HG02981 (cell line): Measurements from ENCODE around the gene PLPPR5.

Source experiments
- ATAC-seq: cut with Tn5 transposase; IDR thresholded peaks from one replicate; pipeline ENCODE4 v1.9.1; 2021; ENCODE audit warnings: mild to moderate bottlenecking, moderate library complexity; ENCODE audit not compliant: unreplicated experiment

Gene PLPPR5

DNA sequence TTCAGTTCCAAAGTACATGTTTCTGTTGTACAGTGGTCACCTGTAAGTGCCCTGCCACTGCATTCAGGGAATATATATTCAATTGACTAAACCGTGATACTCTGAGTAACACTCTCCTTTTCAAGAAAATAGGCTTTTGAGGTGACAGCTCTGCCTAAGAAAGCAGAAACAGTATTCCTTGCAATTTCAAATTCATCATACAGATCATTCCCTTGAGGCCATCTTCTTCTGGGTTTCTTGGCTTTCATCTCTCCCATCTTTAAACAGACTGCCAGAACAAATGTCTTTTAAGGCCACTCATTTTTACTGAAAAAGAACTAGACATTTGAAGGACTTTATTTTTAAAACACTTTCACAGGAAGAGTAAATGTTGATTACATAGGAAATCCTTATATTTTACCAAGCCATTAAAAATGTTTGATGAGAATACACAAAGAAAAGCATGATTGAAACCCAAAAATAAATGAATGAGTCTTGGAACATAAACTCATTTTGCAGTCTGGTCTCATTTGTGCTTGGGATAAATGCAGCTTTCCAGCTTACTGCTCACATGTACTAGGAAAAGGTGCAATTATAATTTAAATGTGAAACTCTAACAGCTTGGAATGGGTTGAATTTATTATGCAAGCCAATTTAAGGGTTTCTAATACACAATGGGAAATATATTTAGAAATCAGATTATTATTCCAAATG lies 34.7 kb downstream of the PLPPR5 start:
- ATAC-seq: no peak

DNA sequence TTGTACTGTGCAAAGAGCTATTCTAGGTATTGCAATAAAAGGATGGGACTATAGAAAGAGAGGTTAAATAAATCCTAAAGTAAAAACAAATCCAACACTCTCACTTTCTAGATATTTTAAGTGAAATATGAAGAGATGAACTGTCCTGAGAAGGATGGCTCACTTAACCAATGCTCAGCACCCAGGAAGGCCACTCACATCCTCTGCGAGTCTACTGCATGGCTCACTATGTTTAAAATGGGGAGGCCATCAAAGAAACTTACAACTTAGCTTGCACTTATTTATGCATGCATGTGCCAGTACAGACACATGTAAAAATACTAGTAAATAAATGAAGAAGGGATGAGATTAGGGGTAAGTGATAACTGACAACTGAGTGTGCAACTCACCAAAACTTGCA lies 37.5 kb downstream of the PLPPR5 start:
- ATAC-seq: no peak

DNA sequence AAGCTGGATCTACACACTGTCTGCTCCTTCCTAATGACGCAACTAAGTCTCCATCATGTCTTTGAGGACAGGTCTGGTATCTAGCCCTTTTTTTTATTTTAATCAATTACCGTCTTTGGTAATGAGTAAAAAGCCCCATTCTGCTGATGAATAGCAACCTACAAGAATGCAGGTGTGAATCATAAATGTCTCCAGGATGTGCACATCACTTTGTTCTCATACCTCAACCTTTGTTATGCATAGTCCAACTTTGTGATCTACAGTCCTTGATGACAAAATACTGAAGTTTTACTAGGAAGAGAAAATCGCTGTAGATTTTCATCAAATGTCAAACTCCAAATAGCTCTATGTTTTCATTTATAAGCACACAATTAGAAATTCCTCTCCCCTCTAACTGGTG lies 39.3 kb downstream of the PLPPR5 start:
- ATAC-seq: no peak

DNA sequence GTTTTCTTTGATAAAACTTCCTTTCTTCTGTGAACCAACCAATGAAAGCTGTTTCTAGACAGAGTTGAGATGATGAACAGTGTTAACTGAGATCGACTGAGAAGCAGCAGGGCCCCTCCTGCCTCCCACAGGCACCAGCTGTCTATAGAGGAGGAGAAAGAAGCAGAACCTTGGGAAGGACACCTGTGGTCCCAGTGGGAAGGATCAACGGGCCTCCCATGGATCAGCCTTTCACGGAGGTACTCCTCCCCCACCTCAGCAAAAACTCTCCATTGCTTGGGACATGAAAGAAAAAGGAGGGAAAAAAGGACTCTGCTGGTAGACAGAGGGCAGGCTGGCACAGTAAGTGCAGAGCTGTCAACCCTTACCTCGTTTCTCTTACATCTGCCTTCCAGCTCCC lies 40.5 kb downstream of the PLPPR5 start:
- no peak for ATAC-seq

DNA sequence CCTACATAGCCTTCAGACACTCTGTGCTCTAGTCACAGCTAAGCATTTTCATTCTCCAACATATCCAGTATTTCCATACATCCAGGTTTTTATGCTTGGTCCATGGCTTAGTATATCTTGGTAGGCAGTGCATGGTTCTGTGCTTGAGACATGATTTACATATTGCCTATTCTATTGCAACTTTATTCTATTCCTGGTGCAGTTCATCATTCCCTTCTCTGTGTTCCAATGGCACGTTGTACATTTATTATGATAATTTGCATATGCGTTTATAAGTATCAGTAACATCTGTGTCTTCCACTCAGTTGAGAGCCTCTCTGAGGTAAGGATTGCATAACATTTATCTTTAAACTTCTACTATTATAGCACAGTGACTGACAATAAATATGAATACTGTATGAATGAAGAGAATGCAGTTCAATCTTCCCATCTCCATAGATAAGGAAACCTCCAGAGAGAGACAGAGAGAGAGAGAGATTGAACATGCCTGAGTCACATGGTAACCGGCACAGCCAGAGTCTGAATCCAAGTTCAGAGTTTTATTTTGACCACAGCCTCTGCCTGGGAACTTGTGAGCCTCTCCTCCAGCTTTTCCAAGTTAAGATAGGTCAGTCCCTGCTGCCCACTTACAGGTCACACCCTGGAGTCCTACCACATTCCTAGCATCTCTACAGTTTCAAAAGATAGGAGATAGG lies 41.5 kb downstream of the PLPPR5 start:
- no peak for ATAC-seq

DNA sequence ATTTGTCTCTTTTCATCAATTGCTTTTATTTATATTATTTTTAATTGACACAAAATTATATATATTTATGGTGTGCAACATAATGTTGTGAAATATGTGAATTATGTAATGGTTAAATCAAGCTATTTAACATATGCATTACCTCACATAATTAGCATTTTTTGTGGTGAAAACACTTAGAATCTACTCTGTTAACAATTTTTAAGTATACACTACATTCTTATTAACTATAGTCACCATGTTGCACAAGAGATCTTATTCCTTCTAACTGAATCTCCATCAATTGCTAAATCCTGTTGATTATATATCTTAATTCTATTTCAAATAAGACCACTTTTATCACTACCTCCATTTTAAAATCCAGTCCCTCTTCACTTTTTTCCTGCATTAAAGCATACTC lies 42.5 kb downstream of the PLPPR5 start:
- ATAC-seq: no peak

DNA sequence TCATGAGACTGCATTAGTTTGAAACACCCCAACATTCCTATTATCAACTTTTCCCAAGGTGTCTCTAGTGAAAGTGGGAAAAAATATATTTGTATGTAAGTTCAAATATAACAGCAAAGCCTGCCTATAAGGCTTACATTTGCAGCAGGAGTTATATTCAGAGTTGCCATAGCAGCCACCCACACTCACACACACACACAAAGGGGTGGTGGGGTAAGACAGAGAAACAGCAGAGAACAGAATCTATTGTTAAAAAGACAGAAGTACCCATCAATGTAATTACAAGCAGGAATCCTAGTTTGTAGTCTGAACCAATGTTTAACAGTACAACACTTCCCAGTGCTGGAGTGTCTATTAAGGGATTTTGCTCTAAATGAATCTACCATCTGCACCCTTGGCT lies 55.0 kb downstream of the PLPPR5 start:
- no peak for ATAC-seq

DNA sequence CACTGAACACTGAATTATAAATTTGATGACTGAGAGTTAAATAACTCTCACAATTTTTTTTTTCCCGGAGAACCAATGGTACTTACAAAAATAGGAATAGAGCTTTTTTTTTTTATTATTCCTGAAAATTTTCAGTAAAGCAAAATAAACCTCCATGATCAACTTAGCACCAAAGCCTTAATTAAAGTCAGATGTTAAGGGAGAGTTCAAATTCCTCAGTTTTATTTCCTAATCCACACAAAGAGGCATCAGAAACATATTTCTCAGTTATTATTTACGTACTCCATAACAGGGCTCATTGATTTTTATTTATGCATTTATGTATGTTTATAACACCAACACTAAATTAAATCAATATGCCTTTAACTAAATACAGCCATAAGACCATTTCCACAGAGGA lies 55.5 kb downstream of the PLPPR5 start:
- no peak for ATAC-seq

DNA sequence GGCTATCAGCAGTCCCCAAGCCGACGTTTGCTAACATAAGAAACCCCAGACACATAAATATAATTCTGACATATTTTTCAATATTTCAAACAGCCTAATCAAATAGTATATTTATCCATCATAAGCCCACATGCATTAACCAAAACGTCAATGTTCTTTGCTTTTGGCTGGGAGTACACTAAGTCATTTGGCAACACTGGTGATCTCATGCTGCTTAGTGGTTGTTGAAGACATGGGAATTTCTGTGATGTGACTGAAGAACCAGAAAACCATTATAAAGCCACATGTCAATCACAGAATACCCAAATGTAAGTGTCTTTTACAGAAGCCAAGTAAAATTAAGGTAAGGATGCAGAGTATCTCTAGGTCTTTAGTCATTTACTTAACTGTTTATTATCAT lies 57.6 kb downstream of the PLPPR5 start:
- no peak for ATAC-seq

DNA sequence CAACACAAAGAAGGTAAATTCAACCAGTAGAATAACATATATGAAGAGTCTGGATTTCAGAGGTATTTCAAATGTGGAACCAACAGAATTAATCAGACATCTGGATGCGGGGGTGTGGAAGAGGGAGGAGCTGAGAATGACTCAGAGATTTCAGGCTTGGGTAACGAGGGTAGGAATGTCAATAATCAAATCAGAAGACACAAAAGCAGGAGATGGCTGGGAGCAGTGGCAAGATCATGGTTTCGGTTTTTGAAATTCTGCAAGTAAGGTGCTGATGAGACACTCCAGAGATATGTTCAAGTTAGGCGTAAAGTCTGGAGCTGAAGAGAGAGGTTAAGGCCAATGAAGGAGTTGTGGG lies 64.0 kb downstream of the PLPPR5 start:
- ATAC-seq: no peak

DNA sequence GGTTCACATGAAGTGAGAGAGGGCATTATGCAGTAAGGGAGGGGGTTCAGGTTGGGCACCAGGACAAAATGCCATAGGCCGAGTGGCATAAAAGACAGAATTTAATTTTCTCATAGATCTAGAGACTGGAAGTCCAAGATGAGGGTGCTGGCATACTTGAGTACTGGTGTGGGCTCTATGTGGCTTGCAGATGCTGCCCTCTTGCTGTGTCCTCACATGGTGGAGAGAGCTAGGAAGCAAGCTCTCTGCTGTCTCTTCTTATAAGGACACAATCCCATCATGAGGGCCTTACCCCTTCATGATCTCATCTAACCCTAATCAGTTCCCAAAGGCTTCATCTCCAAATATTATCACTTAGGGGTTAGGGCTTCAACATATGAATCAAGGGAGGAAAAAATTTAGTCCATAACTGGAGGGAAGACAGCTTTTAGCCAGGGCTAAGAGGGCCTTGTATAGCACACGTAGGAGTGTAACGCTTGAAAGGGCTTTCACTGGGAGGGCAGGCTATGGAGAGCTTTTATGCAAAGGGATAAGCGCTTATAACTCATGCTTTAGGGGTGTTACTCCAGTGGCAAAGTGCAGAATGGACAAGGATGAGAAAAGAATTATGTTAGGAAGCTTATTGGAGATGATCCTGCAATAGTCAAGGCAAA lies 64.5 kb downstream of the PLPPR5 start:
- ATAC-seq: no peak

DNA sequence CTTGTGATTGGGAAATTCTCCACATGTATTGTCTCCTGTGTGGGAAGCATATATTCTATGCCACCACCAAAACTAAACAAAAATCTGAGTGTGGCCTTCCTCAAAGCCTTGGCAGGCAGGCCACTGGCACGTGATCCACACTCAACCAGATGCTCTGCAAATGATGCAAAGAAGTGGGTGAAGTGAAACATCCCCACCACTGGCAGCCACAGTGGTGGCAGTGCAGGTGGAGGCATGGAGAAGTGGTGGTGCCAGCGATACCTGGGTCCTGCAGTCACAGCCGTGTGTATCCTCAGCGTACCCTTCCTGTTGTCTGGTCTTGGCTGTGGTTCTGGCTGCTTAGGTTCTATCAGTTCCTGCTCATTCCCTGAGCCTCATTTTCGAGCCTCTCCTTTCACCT lies 65.2 kb downstream of the PLPPR5 start:
- ATAC-seq: no peak

DNA sequence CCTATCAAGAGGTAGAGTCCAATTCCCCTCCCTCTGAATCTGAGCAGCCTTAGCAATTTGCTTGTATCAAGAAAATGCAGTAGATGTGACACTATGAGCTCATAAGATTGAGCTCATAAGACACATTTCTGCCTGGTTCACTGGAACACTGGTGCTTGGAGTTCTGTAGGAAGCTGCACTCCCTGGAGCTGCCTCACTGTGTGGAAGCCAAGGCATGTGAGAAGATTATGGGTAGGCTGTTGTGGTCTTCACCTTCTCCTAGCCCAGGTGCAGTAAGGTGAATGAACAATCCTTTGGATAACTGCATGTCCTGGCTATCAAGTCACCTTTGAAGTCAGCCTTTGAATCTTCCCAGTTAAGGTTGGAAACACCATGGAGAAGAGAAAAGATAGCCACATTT lies 67.3 kb downstream of the PLPPR5 start:
- ATAC-seq: no peak

DNA sequence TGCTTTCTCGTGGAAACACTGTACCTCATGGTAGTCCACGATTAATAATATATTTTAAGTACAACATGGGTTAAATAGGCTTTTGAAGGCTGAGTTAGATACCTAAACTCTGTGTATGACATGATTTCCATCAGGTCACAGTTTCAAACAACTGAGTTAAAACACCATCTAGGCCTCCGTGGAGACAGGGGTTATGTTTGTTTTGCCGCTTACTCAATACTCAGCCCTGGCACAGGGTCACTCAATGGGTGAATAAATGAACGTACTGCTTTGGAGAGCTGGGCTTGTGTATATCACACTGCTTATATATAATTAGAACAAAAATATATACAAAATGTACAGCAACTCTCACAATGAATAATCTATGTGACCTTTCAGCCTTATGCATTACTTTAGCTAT lies 72.5 kb downstream of the PLPPR5 start:
- ATAC-seq: no peak

DNA sequence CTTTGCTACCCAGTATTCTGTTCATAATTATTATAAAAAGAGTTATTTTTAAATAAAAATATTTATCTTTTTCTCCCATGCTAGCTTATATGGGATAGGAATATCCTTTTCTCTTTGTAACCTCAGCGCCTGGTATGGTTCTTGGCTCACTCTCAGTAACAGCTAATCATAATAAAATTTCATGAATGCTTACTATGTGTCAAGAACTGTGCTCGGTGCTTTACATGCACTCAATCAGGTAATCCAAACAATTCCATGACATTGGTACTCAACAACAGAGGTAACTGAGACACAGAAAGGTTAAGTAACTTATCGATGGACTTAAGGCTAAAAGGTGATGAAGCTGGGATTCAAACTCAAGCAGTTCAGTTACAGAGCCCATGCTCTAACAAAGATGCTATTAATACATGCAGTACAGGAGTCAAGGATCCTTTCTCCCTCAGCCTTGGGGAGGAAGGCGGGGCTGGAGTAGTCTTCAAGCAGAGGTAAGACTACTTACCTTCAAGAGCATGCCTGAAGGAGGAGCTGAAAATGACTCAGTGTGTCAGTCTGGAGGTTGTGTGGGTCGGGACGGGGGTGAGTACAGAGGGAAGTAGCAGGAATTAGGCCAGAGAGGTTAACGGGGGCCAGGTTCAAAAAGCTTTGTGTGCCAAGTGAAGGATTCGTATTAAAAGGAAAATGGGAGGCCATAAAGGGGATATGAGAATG lies 73.4 kb downstream of the PLPPR5 start:
- ATAC-seq: no peak

DNA sequence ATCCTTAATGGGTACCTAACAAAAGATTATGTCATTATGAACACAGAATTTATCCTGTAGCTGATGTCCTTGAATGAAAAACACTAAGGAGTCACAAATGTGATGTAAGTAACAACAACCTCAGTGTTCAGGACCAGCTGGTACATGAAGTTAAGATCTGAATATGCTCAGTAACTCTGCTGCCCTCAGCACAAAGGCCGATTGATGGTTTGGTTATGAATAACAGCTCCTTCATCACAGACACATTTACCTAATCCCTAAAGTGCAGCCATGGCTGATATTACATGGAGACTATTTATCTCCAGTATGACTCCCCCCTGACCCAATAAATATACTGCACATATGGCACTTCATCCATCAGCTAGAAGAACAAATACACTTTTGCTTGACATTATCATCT lies 75.2 kb downstream of the PLPPR5 start:
- no peak for ATAC-seq

DNA sequence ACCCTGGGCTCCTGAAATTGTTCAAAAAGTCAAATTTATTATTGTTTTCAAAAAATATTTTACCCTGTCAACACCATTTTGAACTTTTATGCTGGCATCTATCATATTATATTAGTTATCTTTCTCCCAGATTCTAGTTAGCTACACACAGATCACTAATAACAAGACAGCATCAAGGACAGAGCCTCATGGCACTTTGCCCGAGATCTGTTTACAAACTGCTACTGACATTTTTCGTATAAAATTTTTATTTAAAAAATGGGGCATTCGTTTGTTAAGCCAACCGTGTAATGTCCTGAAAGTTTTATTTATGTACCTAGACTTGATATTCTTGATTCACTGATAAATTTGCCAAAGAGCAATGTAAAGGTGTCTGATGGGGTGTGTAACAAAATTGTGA lies 78.1 kb downstream of the PLPPR5 start:
- ATAC-seq: no peak

DNA sequence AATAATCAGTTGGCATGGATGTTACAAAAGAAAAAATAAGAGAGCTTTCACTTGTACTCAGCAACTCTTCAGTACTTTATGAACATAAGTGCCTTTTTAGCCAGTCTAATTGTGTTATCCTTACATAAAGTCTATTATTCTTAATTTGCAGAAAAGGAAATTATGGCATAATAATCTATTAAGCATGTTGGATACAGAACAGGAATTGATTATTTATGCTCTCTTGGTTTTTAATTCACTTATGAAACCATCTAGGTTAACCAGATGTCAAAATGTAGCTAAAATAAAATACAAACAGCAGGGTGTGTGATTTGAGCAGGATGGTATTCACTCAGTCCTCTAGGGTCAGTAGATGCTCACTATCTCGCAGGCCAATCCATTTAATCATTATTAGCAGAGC lies 79.7 kb downstream of the PLPPR5 start:
- no peak for ATAC-seq

DNA sequence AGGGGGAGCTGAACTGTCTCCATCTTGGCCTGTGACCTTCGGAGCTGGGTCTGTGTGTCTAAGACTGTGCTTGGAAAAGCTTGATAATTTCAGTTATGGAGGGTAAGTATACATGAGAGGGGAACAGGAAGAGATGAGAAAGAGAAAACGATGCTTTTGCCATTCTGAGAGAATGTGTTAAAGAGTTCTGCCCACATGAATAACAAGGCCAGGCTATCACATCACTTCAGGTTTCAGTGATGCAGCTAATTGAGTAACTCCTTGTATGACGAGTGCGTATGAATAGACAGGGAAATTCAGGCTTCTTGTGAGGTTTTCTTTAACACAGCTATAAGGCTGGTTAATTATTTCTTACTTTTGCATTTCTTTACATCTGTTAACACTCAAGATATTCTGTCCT lies 81.0 kb downstream of the PLPPR5 start:
- ATAC-seq: no peak

DNA sequence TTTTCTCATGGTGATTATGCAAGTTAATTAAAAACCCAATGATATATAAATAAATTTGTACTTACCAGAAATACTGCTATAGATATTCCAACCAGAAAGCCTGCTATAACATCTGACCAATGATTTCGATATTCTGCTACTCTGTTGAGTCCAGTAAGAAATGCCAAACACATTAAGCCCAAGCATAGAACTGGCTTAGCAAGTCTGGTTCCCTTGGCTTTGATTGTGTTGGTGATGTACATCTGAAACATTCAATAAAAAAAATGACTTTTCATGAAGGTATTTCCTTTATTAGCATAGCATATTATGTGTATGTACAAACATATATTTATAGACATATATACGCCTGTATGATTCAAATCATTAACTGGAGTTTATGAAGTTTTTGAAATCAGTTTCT lies 82.8 kb downstream of the PLPPR5 start:
- ATAC-seq: no peak

DNA sequence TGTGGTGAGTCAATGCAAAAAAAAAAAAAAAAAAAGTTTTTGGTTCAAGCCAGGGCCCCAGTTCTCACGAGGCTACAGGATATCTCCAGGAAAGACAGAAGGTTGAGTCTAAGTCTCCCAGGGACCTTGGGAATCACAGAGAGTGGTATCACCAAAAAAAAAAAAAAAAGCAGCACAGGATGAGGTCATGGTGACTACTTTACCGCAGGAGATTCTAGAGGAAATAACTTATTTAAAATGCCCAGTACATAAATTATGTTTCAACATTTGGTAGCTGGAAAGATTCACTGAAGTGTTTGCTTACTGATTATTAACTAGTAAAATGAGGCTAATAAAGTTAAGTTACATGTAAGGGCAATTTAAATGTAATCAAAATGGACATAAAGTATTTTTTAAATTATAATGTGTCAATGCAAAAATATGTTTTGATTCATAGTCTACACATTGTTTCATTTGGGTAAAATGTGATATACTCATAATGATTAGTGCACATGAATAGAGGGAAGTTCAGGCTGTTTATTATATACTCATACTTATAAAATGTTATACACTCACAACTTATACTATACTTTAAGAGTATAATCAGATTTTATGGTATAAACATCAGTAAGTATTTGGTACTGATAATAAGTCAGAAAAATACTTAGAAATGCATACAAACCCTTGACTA lies 84.1 kb downstream of the PLPPR5 start:
- ATAC-seq: no peak
